Tibial nerve (tissue), 4 donors: ENCODE measurements around the gene YTHDF1. TPM values are rescaled to one million over a fixed set of nuclear protein-coding genes. Genes with fewer than 3 reads are reported as not detected.

Source experiments
- DNase-seq, 2 donors: peaks; one replicate each; pipeline ENCODE4 v3.0.0-alpha.2; 2019; ENCODE audit warnings: low spot score in 2 of 2
- H3K27ac ChIP-seq, 4 donors: fragments of 200-600 bp; sonication (generic) in 3 of 4; one replicate each; pipeline ENCODE4 v1.5.1; 2017 to 2019; ENCODE audit warnings: mild to moderate bottlenecking in 1 of 4
- H3K27me3 ChIP-seq, 2 donors: fragments of 200-600 bp; sonication (generic) in 1 of 2; one replicate each; pipeline versions ENCODE4 v1.5.1 to v1.6.0; 2017 to 2019
- H3K36me3 ChIP-seq, 3 donors: fragments of 200-600 bp; sonication (generic); one replicate each; pipeline ENCODE4 v1.5.1; 2018 to 2019
- H3K4me1 ChIP-seq, 4 donors: fragments of 200-600 bp; sonication (generic) in 3 of 4; one replicate each; pipeline ENCODE4 v1.5.1; 2017 to 2019
- H3K4me3 ChIP-seq, 4 donors: fragments of 200-600 bp; sonication (generic) in 3 of 4; one replicate each; pipeline ENCODE4 v1.5.1; 2017 to 2019; ENCODE audit warnings: mild to moderate bottlenecking in 1 of 4, moderate library complexity in 1 of 4
- H3K9me3 ChIP-seq, 4 donors: fragments of 200-600 bp; sonication (generic) in 3 of 4; one replicate each; pipeline ENCODE4 v1.5.1; 2017 to 2019
- EP300 ChIP-seq, 2 donors: sonication (generic); formaldehyde crosslinking; IDR thresholded peaks; one replicate each; pipeline ENCODE4 v1.6.1; 2017; ENCODE audit warnings: antibody characterized with exemption in 2 of 2, mild to moderate bottlenecking in 1 of 2
- POLR2A ChIP-seq, 2 donors: fragments of 450-650 bp; IDR thresholded peaks; one replicate each; pipeline ENCODE4 v1.6.1; 2017; ENCODE audit warnings: antibody characterized with exemption in 2 of 2, mild to moderate bottlenecking in 2 of 2, moderate library complexity in 2 of 2
- WGBS, 2 donors: methylation state at CpG; one replicate each; pipeline ENCODE4 v1.1.5; 2018; 5-methylcytosine and 5-hydroxymethylcytosine counted together
- total RNA-seq, 4 donors: library from RNA; depleted of rRNA; stranded (reverse); fragments of >200 nt; gene quantifications; one replicate each; pipeline ENCODE4 v1.1.0, GENCODE V29; 2016
- TF ChIP-seq, protein P1 (sequence below), 5 experiments: fragments of 200-600 bp in 3 of 5; fragments of 450-650 bp in 2 of 5; sonication (generic) in 3 of 5; IDR thresholded peaks; one replicate each; pipeline ENCODE4 v1.5.1; 2016 to 2019; ENCODE audit warnings: antibody characterized with exemption in 5 of 5, mild to moderate bottlenecking in 3 of 5, moderate library complexity in 2 of 5

The YTHDF1 gene
- total RNA-seq, 4 donors from 2014 or later: 20.7 to 25.5 (median 23.3) TPM

DNA sequence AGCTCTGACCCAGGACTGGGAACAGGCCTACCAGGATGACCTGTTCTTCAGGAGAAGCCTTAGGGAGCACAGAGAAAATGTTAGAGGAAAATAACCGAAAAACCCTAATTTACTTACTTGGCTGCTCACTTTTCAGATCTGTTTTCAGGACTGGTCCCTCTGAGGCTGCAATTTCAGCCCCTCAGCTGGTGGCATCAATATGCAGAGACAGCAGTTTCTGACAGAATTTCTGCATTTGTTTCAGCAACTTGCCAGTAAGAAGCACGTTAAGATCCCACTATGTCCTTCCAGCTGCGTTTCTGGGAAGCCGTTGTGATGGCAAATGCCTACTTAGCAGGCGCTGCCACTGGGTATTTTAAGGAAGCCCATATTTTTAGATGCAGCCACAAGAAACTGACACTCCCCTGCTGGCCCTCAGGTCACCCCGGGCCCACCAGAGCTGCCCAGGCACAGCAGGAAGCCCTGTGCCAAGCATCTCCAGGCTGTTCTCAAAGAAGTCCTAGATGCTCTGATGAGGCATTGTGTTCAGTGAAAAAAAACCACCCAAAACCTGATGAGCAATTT lies 7.5 kb downstream of the YTHDF1 start:
- DNase-seq: no peak
- Histone ChIP-seq H3K36me3 (peaks cover 0 to 98% (median 16%) of the 10 kb centered on the region in 3 donors), H3K27me3 (no peaks in the 10 kb centered on the region), H3K27ac (no peak overlapping the region), H3K4me3 (no peak overlapping the region), H3K4me1 (peaks cover 0 to 48% (median 9%) of the 10 kb centered on the region in 4 donors), H3K9me3 (no peaks in the 10 kb centered on the region)
- WGBS, 2 donors: 80% methylated on average over 6 of the region's 6 CpGs
- TF ChIP-seq POLR2A (IDR thresholded peaks at IDR 0.05): no peak
- TF ChIP-seq EP300 (IDR thresholded peaks at IDR 0.05): no peak
- TF ChIP-seq, protein P1, sequence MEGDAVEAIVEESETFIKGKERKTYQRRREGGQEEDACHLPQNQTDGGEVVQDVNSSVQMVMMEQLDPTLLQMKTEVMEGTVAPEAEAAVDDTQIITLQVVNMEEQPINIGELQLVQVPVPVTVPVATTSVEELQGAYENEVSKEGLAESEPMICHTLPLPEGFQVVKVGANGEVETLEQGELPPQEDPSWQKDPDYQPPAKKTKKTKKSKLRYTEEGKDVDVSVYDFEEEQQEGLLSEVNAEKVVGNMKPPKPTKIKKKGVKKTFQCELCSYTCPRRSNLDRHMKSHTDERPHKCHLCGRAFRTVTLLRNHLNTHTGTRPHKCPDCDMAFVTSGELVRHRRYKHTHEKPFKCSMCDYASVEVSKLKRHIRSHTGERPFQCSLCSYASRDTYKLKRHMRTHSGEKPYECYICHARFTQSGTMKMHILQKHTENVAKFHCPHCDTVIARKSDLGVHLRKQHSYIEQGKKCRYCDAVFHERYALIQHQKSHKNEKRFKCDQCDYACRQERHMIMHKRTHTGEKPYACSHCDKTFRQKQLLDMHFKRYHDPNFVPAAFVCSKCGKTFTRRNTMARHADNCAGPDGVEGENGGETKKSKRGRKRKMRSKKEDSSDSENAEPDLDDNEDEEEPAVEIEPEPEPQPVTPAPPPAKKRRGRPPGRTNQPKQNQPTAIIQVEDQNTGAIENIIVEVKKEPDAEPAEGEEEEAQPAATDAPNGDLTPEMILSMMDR (IDR thresholded peaks at IDR 0.05): no peak

DNA sequence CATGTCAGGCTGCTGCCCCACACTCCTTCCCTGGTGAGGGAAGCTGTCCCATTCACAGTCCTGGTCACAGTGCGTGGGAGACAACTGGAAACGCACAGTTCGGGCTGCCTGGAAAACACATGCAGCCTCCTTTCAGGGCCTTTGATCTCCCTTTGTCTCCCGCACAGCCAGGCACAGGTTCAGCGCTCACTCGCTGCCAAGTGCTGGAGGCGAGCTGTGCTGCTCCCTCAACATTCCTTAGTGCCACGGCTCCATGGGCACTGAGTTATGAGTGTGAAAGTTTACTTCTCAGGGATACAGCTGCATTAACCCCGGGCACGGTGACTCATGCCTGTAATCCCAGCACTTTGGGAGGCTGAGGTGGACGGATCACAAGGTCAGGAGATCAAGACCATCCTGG lies 9.1 kb downstream of the YTHDF1 start:
- H3K27me3 ChIP-seq: no peaks in the 10 kb centered on the region
- H3K9me3 ChIP-seq: no peaks in the 10 kb centered on the region
- H3K36me3 ChIP-seq: peaks cover 3 to 98% (median 24%) of the 10 kb centered on the region in 3 donors
- DNase-seq: no peak
- H3K4me1 ChIP-seq: peaks cover 0 to 33% (median 2%) of the 10 kb centered on the region in 4 donors
- WGBS, 2 donors: 76 to 77% methylated on average over 7 to 11 of the region's 11 CpGs
- no peak overlapping the region for H3K27ac ChIP-seq
- no peak overlapping the region for H3K4me3 ChIP-seq
- TF ChIP-seq, protein P1 (IDR thresholded peaks at IDR 0.05): no peak
- TF ChIP-seq EP300 (IDR thresholded peaks at IDR 0.05) (no peak), POLR2A (IDR thresholded peaks at IDR 0.05) (no peak)

DNA sequence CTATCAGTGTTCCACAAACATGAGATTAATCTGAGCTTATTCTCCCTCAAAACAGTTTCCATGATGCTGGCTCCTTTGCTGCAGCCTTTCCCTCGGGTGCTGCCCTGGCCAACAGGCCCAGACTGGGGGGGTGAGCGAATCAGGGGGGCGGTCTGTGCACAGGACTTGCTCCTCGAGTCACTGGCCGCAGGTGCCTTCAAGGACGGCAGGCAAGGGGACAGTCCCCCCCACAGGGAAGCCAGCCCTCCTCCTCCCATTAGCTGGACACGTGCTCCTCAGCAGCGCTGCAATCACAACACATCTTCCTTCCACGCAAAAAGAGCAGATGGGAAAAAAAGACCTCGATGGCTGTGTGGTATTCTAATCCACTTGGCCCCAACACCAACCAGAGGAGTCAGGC lies 10.0 kb downstream of the YTHDF1 start:
- Histone ChIP-seq H3K36me3 (peaks cover 3 to 98% (median 26%) of the 10 kb centered on the region in 3 donors), H3K27ac (no peak overlapping the region), H3K9me3 (no peaks in the 10 kb centered on the region), H3K27me3 (no peaks in the 10 kb centered on the region), H3K4me1 (peaks cover 0 to 34% (median 2%) of the 10 kb centered on the region in 4 donors), H3K4me3 (no peak overlapping the region)
- 81 to 88% methylated on average over 10 of the region's 10 CpGs for WGBS, 2 donors
- DNase-seq: no peak
- TF ChIP-seq EP300 (IDR thresholded peaks at IDR 0.05) (no peak), POLR2A (IDR thresholded peaks at IDR 0.05) (no peak)
- TF ChIP-seq, protein P1 (IDR thresholded peaks at IDR 0.05): no peak

DNA sequence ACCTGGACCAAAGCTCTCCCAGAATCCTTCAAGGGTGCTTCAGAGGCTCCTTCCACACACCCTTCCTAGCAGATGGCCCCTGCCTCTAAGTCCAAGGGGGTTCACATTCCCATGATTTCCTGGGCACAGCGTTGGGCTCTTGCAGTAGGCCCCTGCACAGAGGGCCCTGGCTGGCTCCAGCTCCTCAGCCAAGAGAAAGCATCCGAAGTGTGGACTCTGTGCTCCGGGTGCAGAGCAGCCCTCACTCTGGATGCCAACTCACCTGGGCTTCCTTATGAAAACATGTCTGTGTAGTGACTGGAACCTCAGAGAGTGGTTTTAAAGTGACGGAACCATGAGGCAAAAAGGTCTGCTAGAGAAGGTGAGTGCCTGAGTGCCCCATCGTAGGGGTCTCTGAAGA lies 11.6 kb downstream of the YTHDF1 start:
- Histone ChIP-seq H3K4me3 (no peak overlapping the region), H3K36me3 (peaks cover 3 to 98% (median 26%) of the 10 kb centered on the region in 3 donors), H3K4me1 (peaks cover 0 to 22% (median under 1%) of the 10 kb centered on the region in 4 donors), H3K27me3 (no peaks in the 10 kb centered on the region), H3K9me3 (no peaks in the 10 kb centered on the region), H3K27ac (no peak overlapping the region)
- no peak for DNase-seq
- TF ChIP-seq, protein P1 (IDR thresholded peaks at IDR 0.05): no peak
- TF ChIP-seq POLR2A (IDR thresholded peaks at IDR 0.05): no peak
- no peak for TF ChIP-seq EP300 (IDR thresholded peaks at IDR 0.05)
- 86 to 88% methylated on average over 4 to 5 of the region's 5 CpGs for WGBS, 2 donors

DNA sequence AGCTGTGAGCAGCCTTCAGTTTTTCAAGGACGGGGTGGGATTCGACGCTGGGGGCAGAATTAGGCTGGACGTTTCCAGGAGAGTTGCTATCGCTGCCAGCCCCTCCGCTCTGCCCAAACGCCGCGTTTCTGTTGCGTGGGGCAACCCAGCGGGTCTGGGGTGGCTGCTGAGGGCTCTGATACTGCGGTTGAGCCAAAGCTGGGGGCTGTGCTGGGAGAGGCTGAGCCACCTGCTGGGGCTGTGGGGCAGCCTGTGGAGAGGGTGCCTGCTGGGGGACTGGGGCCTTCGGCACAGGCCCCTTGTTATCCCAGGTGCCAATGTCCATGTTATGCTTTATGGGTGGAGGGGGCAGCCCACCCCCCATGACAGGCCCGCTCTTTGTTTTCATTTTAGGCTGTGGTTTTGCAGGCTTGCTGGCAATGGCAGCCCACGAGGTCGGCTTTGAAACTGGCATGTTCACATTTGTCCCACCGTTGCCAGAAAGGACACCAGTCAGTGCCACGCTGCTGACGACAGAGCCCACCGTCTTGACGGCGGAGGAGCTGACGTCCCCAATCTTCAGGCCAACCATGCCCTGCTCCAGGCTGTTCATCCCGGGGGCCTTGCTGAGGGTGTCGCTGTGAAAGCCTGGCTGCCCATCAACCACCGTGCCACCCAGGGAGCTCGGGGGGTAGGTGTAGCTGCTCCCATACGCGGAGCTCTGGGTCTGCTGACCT lies 13.0 kb downstream of the YTHDF1 start:
- TF ChIP-seq, protein P1 (IDR thresholded peaks at IDR 0.05): no peak
- no peak for TF ChIP-seq POLR2A (IDR thresholded peaks at IDR 0.05)
- TF ChIP-seq EP300 (IDR thresholded peaks at IDR 0.05): no peak
- no peaks in the 10 kb centered on the region for H3K27me3 ChIP-seq
- no peak for DNase-seq
- H3K27ac ChIP-seq: no peak overlapping the region
- no peak overlapping the region for H3K4me3 ChIP-seq
- WGBS, 2 donors: 95 to 98% methylated on average over 22 to 27 of the region's 29 CpGs
- H3K36me3 ChIP-seq: peaks cover 3 to 86% (median 26%) of the 10 kb centered on the region in 3 donors
- H3K4me1 ChIP-seq: peaks cover 0 to 27% (median 2%) of the 10 kb centered on the region in 4 donors
- H3K9me3 ChIP-seq: no peaks in the 10 kb centered on the region
